ENCODE results near the gene FAM120C. TPM values are rescaled to one million over a fixed set of nuclear protein-coding genes. Genes with fewer than 3 reads are reported as not detected.

Gene FAM120C
- polyA plus RNA-seq, 3 donors = 1.7 to 2.6 (median 1.8) TPM

DNA sequence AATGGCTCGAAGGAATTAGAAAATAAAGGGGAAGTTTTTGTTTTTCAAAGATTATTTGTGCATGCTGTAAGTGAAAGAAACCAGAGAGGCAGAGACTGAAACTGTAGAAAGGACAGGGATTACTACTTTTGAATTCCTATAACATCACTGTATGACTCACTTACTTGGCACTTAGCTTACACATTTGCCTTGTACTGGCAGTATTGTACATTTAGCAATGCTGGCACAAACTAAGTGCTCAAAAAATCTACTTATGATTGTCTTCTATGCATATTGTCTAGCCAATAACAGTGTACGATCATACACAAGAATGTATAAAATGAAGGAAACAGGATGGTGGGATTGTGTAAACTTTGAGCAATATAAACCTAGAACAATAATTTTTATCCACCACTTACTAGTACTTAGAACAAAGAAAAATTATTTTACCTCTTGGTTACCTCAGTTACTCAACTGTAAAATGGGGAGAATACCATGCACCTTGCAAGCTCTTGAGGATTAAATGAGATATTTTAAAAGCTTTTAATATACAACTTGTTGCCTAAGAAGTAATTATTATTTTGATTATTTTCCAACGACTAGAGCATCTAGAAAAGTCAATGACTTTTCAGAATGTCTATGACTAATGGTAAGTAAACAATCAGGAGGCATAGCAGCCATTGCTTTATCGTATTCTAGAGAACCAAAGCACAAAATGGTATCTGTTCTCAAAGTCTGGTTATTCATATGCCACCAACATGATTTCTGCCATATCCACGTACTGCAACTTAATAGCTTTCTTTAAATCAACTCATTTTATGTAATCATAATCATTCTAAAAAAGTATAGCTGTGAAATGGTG, 4.7 kb downstream of the FAM120C start:
- H3K36me3 Mint-ChIP-seq = peaks cover 0 to 10% of the 10 kb centered on the region in 2 donors
- WGBS (ENCODE audit: insufficient coverage) = no CpG with 5 or more reads among the region's 5 CpGs
- H3K79me2 ChIP-seq (ENCODE audit: insufficient read depth, low read length) = peaks cover 54% of the 10 kb centered on the region
- H3K4me3 Mint-ChIP-seq = peak overlapping the region; percentile 21 to 48
- peaks cover 48% of the 10 kb centered on the region for H3K4me1 Mint-ChIP-seq
- peak overlapping the region; percentile 43 for H3K4me2 ChIP-seq (replicated peaks; ENCODE audit: extremely low read depth, low read length, poor library complexity, severe bottlenecking)
- no peak overlapping the region for H3K9ac ChIP-seq (ENCODE audit: insufficient read depth, low read length, poor library complexity, severe bottlenecking)
- no peaks in the 10 kb centered on the region for H4K20me1 ChIP-seq (ENCODE audit: insufficient read depth, low read length)
- peaks cover 0 to 9% (median 0%) of the 10 kb centered on the region in 3 donors for H3K27me3 Mint-ChIP-seq (ENCODE audit: low read depth in 3 of 3)
- peaks cover 2 to 8% of the 10 kb centered on the region in 2 donors for H3K36me3 ChIP-seq (replicated peaks in 1 of 2; ENCODE audit: control insufficient read depth in 1 of 2, insufficient read depth in 2 of 2, low read length in 2 of 2)
- no peak overlapping the region for H3K4me3 ChIP-seq (replicated peaks in 1 of 3; ENCODE audit: low read depth in 2 of 3, low read length in 3 of 3)
- no peaks in the 10 kb centered on the region for H3K27me3 ChIP-seq (ENCODE audit: control insufficient read depth in 2 of 2, insufficient read depth in 2 of 2, low read length in 2 of 2)
- peaks cover 36 to 44% of the 10 kb centered on the region in 2 donors for H3K4me1 ChIP-seq (ENCODE audit: control insufficient read depth in 1 of 2, insufficient read depth in 2 of 2, low read length in 2 of 2)
- intact Hi-C loops (cut with micrococcal nuclease) = no loop called here
- peak overlapping the region in 1 of 2 donors; percentile 64 for H3K27ac ChIP-seq (ENCODE audit: low read depth in 1 of 2, low read length in 2 of 2)
- H3K9me3 ChIP-seq (replicated peaks in 1 of 2; ENCODE audit: control insufficient read depth in 1 of 2, insufficient read depth in 1 of 2, low read length in 2 of 2) = no peaks in the 10 kb centered on the region
- H2AFZ ChIP-seq (ENCODE audit: insufficient read depth, low read depth, low read length, poor library complexity, severe bottlenecking) = no peak overlapping the region
- peak in 2 of 3 donors; percentile 10 to 25 for DNase-seq
- TF ChIP-seq, protein P1, sequence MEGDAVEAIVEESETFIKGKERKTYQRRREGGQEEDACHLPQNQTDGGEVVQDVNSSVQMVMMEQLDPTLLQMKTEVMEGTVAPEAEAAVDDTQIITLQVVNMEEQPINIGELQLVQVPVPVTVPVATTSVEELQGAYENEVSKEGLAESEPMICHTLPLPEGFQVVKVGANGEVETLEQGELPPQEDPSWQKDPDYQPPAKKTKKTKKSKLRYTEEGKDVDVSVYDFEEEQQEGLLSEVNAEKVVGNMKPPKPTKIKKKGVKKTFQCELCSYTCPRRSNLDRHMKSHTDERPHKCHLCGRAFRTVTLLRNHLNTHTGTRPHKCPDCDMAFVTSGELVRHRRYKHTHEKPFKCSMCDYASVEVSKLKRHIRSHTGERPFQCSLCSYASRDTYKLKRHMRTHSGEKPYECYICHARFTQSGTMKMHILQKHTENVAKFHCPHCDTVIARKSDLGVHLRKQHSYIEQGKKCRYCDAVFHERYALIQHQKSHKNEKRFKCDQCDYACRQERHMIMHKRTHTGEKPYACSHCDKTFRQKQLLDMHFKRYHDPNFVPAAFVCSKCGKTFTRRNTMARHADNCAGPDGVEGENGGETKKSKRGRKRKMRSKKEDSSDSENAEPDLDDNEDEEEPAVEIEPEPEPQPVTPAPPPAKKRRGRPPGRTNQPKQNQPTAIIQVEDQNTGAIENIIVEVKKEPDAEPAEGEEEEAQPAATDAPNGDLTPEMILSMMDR (IDR thresholded peaks at IDR 0.05) = no peak
- H3K27ac Mint-ChIP-seq = peak overlapping the region in 5 of 7 donors; percentile 18 to 85 (median 77)
- peaks cover 0 to 2% (median 0%) of the 10 kb centered on the region in 7 donors for H3K9me3 Mint-ChIP-seq

DNA sequence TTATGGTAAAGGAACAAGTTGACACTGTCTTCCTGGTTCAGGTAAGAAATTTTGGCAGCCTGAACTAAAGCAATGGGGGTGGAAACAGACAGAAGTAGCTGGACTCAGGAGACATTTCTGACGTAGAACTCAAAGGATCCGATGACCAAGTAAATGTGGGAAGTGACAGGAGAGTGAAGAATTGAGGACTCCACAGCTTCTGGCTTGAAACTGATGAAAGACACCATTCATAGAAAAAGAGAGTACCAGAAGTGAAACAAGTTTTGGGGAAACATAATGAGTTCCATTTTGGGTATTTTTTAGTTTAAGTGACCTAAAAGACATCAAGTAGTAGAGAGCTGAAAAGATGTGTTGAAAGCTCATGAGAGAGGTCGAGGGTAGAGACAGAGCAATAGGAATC, 5.7 kb downstream of the FAM120C start:
- peaks cover 0 to 10% of the 10 kb centered on the region in 2 donors for H3K36me3 Mint-ChIP-seq
- H3K4me1 Mint-ChIP-seq = peaks cover 48% of the 10 kb centered on the region
- H3K27ac Mint-ChIP-seq = peak overlapping the region in 6 of 7 donors; percentile 54 to 85 (median 68)
- Histone ChIP-seq H3K36me3 (replicated peaks in 1 of 2; ENCODE audit: control insufficient read depth in 1 of 2, insufficient read depth in 2 of 2, low read length in 2 of 2) (peaks cover 2 to 8% of the 10 kb centered on the region in 2 donors), H3K9ac (ENCODE audit: insufficient read depth, low read length, poor library complexity, severe bottlenecking) (no peak overlapping the region), H3K27ac (ENCODE audit: low read depth in 1 of 2, low read length in 2 of 2) (peak overlapping the region in 1 of 2 donors; percentile 64), H3K27me3 (ENCODE audit: control insufficient read depth in 2 of 2, insufficient read depth in 2 of 2, low read length in 2 of 2) (no peaks in the 10 kb centered on the region), H4K20me1 (ENCODE audit: insufficient read depth, low read length) (no peaks in the 10 kb centered on the region), H3K4me1 (ENCODE audit: control insufficient read depth in 1 of 2, insufficient read depth in 2 of 2, low read length in 2 of 2) (peaks cover 36 to 44% of the 10 kb centered on the region in 2 donors), H3K9me3 (replicated peaks in 1 of 2; ENCODE audit: control insufficient read depth in 1 of 2, insufficient read depth in 1 of 2, low read length in 2 of 2) (no peaks in the 10 kb centered on the region), H3K79me2 (ENCODE audit: insufficient read depth, low read length) (peaks cover 51% of the 10 kb centered on the region), H3K4me3 (replicated peaks in 1 of 3; ENCODE audit: low read depth in 2 of 3, low read length in 3 of 3) (no peak overlapping the region), H2AFZ (ENCODE audit: insufficient read depth, low read depth, low read length, poor library complexity, severe bottlenecking) (no peak overlapping the region), H3K4me2 (replicated peaks; ENCODE audit: extremely low read depth, low read length, poor library complexity, severe bottlenecking) (peak overlapping the region; percentile 43)
- peaks cover 0 to 9% (median 0%) of the 10 kb centered on the region in 3 donors for H3K27me3 Mint-ChIP-seq (ENCODE audit: low read depth in 3 of 3)
- WGBS (ENCODE audit: insufficient coverage) = 0% methylated on average over 1 of the region's 3 CpGs
- intact Hi-C loops (cut with micrococcal nuclease) = no loop called here
- H3K9me3 Mint-ChIP-seq = peaks cover 0 to 2% (median 0%) of the 10 kb centered on the region in 7 donors
- TF ChIP-seq, protein P1 (IDR thresholded peaks at IDR 0.05) = no peak
- DNase-seq = no peak
- no peak overlapping the region for H3K4me3 Mint-ChIP-seq

All from CD14-positive monocyte (primary cell).